Endothelial cell (in vitro differentiated cells): ENCODE results near the gene RBPJ. TPM values are rescaled to one million over a fixed set of nuclear protein-coding genes. Genes with fewer than 3 reads are reported as not detected.
A peak's percentile ranks its signal among the peaks of the same experiment; 100 is the strongest.

Experiments
- DNase-seq: peaks from one replicate; pipeline ENCODE4 v3.0.0; 2021; ENCODE audit warnings: low spot score
- H3K27ac Mint-ChIP-seq: one replicate; pipeline ENCODE4 v1.8.0; 2021; ENCODE audit warnings: mixed read lengths, inconsistent platforms; ENCODE audit not compliant: unreplicated experiment
- H3K27me3 Mint-ChIP-seq: one replicate; pipeline ENCODE4 v1.8.0; 2021; ENCODE audit warnings: mild to moderate bottlenecking, moderate library complexity, mixed read lengths, inconsistent platforms; ENCODE audit not compliant: unreplicated experiment
- H3K36me3 Mint-ChIP-seq: one replicate; pipeline ENCODE4 v1.8.0; 2021; ENCODE audit warnings: mild to moderate bottlenecking, low read depth, mixed read lengths, inconsistent platforms; ENCODE audit not compliant: unreplicated experiment
- H3K4me1 Mint-ChIP-seq: one replicate; pipeline ENCODE4 v1.8.0; 2021; ENCODE audit warnings: mild to moderate bottlenecking, mixed read lengths, inconsistent platforms; ENCODE audit not compliant: unreplicated experiment
- H3K4me3 Mint-ChIP-seq: one replicate; pipeline ENCODE4 v1.8.0; 2021; ENCODE audit warnings: mild to moderate bottlenecking, mixed read lengths, inconsistent platforms; ENCODE audit not compliant: unreplicated experiment
- H3K9me3 Mint-ChIP-seq: one replicate; pipeline ENCODE4 v1.8.0; 2021; ENCODE audit warnings: mixed read lengths, inconsistent platforms; ENCODE audit not compliant: unreplicated experiment
- CTCF ChIP-seq: fragments of 200-600 bp; sonication (generic); IDR thresholded peaks from one replicate; pipeline ENCODE4 v1.5.0; 2021; ENCODE audit warnings: antibody characterized with exemption; ENCODE audit not compliant: unreplicated experiment
- total RNA-seq: library from RNA; stranded (reverse); fragmentation: NEBNext Ultra II Directional; extraction: Animal tissue kit (Norgen Biotek cat#: 25700); gene quantifications from one replicate; pipeline ENCODE4 v1.2.1, GENCODE V29; 2021; ENCODE audit not compliant: unreplicated experiment

RBPJ gene
- total RNA-seq, 1 donor from 2014 or later, result 47.9 TPM

- DNase-seq, result no peak
- Mint-ChIP-seq H3K36me3 (peaks cover 6% of the 10 kb centered on the region), H3K27me3 (no peaks in the 10 kb centered on the region), H3K4me3 (no peak overlapping the region), H3K27ac (peak overlapping the region; percentile 28), H3K4me1 (peaks cover 2% of the 10 kb centered on the region), H3K9me3 (no peaks in the 10 kb centered on the region)
- no peak for TF ChIP-seq CTCF
Measured at GRCh38 chr4:26429910-26430309, 109.1 kb downstream of the RBPJ start.

- Mint-ChIP-seq H3K27ac (no peak overlapping the region), H3K4me1 (peaks cover 2% of the 10 kb centered on the region), H3K36me3 (peaks cover 3% of the 10 kb centered on the region), H3K9me3 (no peaks in the 10 kb centered on the region), H3K27me3 (no peaks in the 10 kb centered on the region), H3K4me3 (no peak overlapping the region)
- no peak for DNase-seq
- no peak for TF ChIP-seq CTCF
Measured at GRCh38 chr4:26431461-26432180, 110.8 kb downstream of the RBPJ start.

- Mint-ChIP-seq H3K9me3 (no peaks in the 10 kb centered on the region), H3K27ac (no peak overlapping the region)
- no peak for TF ChIP-seq CTCF
Measured at GRCh38 chr4:26432419-26432818, 111.6 kb downstream of the RBPJ start.

GRCh38 chr4:26433556-26433955, 112.7 kb downstream of the RBPJ start:
- no peak for DNase-seq
- H3K36me3 Mint-ChIP-seq, result peaks cover 3% of the 10 kb centered on the region
- no peaks in the 10 kb centered on the region for H3K4me1 Mint-ChIP-seq
- no peak overlapping the region for H3K4me3 Mint-ChIP-seq
- TF ChIP-seq CTCF, result no peak
- no peaks in the 10 kb centered on the region for H3K27me3 Mint-ChIP-seq
- no peak overlapping the region for H3K27ac Mint-ChIP-seq
- no peaks in the 10 kb centered on the region for H3K9me3 Mint-ChIP-seq

More at GRCh38 chr4:26432419-26432818, 111.6 kb downstream of the RBPJ start:
- H3K27me3 Mint-ChIP-seq, result no peaks in the 10 kb centered on the region
- DNase-seq, result no peak
- H3K4me1 Mint-ChIP-seq, result peaks cover 2% of the 10 kb centered on the region
- peaks cover 3% of the 10 kb centered on the region for H3K36me3 Mint-ChIP-seq
- H3K4me3 Mint-ChIP-seq, result no peak overlapping the region

- Mint-ChIP-seq H3K27me3 (no peaks in the 10 kb centered on the region), H3K27ac (no peak overlapping the region), H3K4me1 (no peaks in the 10 kb centered on the region), H3K9me3 (no peaks in the 10 kb centered on the region), H3K36me3 (peaks cover 3% of the 10 kb centered on the region), H3K4me3 (no peak overlapping the region)
- DNase-seq, result no peak
- no peak for TF ChIP-seq CTCF
Measured at GRCh38 chr4:26434030-26434639, 113.3 kb downstream of the RBPJ start.
